ENCODE data around the gene ADAM19. TPM values are rescaled to one million over a fixed set of nuclear protein-coding genes. Genes with fewer than 3 reads are reported as not detected.

Gene ADAM19
- total and polyA plus RNA-seq, 9 donors, result 11.0 to 27.7 (median 20.3) TPM

DNA sequence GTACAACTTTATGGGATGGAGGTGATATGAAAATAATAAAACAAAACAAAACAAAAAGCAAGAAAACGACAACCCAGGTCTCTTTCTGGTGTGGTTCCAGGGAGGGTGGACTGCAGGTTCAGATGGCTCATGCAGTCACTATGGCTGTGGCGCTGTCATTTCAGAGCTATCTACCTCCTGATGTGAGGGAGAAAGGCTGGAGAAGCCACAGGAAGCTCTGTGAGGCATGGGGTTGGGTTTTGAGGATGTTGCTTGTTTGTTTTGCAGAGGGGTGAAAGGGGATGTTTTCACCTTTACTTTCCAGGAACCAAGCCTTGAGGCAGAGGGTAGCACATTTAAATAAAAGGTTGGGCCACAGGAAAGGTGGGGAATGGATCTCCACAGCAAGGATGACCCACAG, 96.8 kb downstream of the ADAM19 start:
- no CpG with 5 or more reads among the region's 2 CpGs for WGBS (ENCODE audit: insufficient coverage)

DNA sequence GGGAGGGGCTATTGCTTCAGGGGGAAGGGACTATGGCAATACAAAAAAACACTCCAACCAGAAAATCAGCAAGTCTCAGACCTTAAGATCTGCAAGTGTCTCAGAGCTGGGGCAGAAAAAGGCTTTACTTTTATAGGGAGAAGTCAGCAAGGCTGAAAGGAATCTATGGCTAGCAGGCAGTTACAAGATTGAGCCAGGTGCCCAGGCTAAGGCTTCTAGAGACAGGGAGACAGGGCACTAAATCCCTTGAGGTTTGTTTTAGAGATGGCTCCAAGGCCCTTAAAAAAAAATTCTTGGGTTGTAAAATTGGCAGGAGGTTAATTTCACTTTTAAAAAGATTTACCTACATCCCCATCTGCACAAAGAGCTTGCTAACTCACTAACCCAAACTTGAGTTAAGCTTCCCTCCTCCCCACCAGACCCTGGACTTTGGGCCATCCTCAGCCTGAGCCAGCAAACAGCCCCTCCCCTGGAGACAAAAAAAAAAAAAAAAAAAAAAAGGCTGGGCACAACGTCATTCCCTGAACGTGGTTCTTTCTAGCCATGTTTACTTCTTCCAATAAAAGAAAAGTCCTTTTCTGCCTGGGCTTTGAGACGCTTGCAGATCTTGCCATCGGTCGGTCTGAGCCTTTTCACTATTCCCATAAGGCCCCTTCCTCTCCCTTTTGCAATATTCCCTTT, 97.6 kb downstream of the ADAM19 start:
- Histone ChIP-seq H3K36me3 (ENCODE audit: control insufficient read depth, insufficient read depth, low read length) (peaks cover 32% of the 10 kb centered on the region), H3K4me3 (ENCODE audit: low read length) (no peak overlapping the region), H3K4me1 (ENCODE audit: control insufficient read depth, insufficient read depth, low read length) (peaks cover 7% of the 10 kb centered on the region), H3K27ac (ENCODE audit: low read length) (no peak overlapping the region), H3K9me3 (replicated peaks; ENCODE audit: control insufficient read depth, low read depth, low read length) (no peaks in the 10 kb centered on the region), H3K27me3 (ENCODE audit: control insufficient read depth, insufficient read depth, low read length) (no peaks in the 10 kb centered on the region)
- whole genome bisulfite sequencing (ENCODE audit: insufficient coverage), result 23% methylated on average over 5 of the region's 5 CpGs
- no peak for DNase-seq

More for the DNA sequence above, 96.8 kb downstream of the ADAM19 start:
- no peak for DNase-seq
- Histone ChIP-seq H3K4me1 (ENCODE audit: control insufficient read depth, insufficient read depth, low read length) (peaks cover 5% of the 10 kb centered on the region), H3K27me3 (ENCODE audit: control insufficient read depth, insufficient read depth, low read length) (no peaks in the 10 kb centered on the region), H3K36me3 (ENCODE audit: control insufficient read depth, insufficient read depth, low read length) (peaks cover 34% of the 10 kb centered on the region), H3K9me3 (replicated peaks; ENCODE audit: control insufficient read depth, low read depth, low read length) (no peaks in the 10 kb centered on the region), H3K4me3 (ENCODE audit: low read length) (no peak overlapping the region), H3K27ac (ENCODE audit: low read length) (no peak overlapping the region)

DNA sequence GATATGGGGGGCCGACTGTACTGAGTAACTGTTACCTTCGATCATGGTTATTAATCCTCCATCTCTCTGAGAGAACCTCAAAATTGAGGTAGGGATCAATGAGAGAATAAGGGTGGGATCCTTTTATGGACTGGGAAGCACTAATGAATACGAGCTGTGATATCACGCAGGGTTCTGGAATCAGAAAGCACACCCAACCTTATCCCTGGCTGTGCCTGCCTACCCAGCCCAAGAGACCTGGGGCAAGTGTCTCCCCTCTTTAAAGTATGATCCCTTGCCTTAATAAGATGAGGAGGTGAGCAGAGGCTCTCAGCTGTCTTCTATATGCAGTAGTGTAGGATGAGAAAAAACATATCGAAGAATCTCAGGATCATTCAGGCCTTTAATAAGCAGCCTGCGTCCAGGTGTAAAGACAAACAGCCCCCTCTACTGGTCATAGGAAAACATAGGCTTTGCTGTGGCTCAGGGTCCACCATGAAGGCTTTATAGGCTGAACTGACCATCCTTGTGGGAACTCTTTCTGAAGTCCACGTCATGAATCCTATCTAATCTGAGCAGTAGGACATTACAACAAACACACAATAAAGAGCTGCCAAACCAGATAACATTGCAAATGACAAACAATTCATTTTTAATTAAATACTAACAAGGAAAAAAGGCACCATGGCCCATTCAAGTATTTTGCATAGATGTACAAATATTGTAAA, 98.7 kb downstream of the ADAM19 start:
- no peaks in the 10 kb centered on the region for H3K27me3 ChIP-seq (ENCODE audit: control insufficient read depth, insufficient read depth, low read length)
- WGBS (ENCODE audit: insufficient coverage), result 11% methylated on average over 2 of the region's 7 CpGs
- DNase-seq, result peak; percentile 79
- H3K36me3 ChIP-seq (ENCODE audit: control insufficient read depth, insufficient read depth, low read length), result peaks cover 34% of the 10 kb centered on the region
- no peaks in the 10 kb centered on the region for H3K9me3 ChIP-seq (replicated peaks; ENCODE audit: control insufficient read depth, low read depth, low read length)
- peaks cover 7% of the 10 kb centered on the region for H3K4me1 ChIP-seq (ENCODE audit: control insufficient read depth, insufficient read depth, low read length)
- H3K4me3 ChIP-seq (ENCODE audit: low read length), result no peak overlapping the region
- no peak overlapping the region for H3K27ac ChIP-seq (ENCODE audit: low read length)

DNA sequence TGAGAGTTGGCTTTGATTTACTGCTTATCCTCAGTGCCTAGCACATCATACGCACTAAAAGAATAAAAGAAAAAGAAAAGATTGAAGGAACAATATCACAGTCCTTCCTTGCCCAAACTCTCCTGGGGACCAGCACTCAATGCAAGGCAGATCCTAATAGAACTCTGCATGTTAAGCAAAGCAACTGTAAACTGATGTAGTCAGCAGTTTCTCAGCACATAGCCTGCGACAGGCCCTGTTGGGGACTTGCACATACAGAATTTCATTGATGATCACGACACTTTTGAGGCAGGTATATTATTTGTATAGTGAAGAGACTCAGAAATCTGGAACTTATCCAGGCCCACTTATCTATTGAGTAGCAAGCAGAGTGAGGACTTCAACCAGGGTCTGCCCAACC, 100.1 kb downstream of the ADAM19 start:
- DNase-seq, result no peak
- Histone ChIP-seq H3K27me3 (ENCODE audit: control insufficient read depth, insufficient read depth, low read length) (no peaks in the 10 kb centered on the region), H3K36me3 (ENCODE audit: control insufficient read depth, insufficient read depth, low read length) (peaks cover 20% of the 10 kb centered on the region), H3K27ac (ENCODE audit: low read length) (no peak overlapping the region), H3K4me1 (ENCODE audit: control insufficient read depth, insufficient read depth, low read length) (peaks cover 11% of the 10 kb centered on the region), H3K9me3 (replicated peaks; ENCODE audit: control insufficient read depth, low read depth, low read length) (no peaks in the 10 kb centered on the region), H3K4me3 (ENCODE audit: low read length) (no peak overlapping the region)
- WGBS (ENCODE audit: insufficient coverage), result 89% methylated on average over 1 of the region's 3 CpGs

DNA sequence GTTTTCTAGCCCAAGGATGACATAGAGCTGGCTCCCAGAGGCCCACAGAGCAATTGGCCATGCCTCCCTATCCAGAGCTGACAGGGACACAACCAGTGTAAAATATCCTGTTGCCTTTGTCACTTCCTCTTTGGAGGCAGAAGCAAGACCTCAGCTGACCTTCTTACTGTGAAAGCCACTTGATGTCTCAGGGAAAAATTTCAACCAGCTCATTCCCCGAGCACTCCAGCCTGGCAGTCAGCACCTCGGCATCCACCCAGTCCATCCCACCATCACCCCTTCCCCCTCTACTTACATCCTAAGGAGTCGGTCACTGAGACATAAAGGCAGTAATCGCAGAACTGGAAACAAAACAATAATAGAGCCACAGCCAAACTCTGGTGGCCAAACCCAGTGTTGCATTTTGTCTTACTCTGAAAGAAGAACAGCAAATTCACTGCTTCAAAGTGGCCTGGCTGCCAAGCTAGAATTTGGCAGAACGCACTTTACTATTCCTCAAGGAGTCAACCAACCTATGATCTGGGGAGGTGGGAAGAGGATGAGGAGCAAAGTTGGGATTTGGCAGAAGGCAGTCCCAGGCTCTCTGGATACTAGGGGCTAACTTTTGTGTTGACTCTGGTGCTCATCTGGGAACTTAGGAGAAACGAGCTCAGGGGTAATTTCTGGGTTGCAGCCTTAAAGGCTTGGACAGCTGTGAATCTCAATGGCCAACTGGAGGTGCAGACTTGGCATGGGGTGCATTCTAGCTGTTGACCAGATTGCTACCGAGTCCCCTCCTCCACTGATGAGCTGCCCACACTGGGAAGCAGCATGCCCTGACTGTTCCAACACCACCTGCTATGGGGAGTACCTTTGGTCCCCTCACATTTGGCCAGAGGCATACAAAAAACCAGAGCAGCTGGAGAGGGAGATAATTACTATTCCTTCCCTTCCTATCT, 101.9 kb downstream of the ADAM19 start:
- 42% methylated on average over 5 of the region's 7 CpGs for WGBS (ENCODE audit: insufficient coverage)
- H3K27ac ChIP-seq (ENCODE audit: low read length), result no peak overlapping the region
- H3K4me1 ChIP-seq (ENCODE audit: control insufficient read depth, insufficient read depth, low read length), result peaks cover 14% of the 10 kb centered on the region
- no peaks in the 10 kb centered on the region for H3K9me3 ChIP-seq (replicated peaks; ENCODE audit: control insufficient read depth, low read depth, low read length)
- H3K4me3 ChIP-seq (ENCODE audit: low read length), result no peak overlapping the region
- H3K36me3 ChIP-seq (ENCODE audit: control insufficient read depth, insufficient read depth, low read length), result peaks cover 7% of the 10 kb centered on the region
- H3K27me3 ChIP-seq (ENCODE audit: control insufficient read depth, insufficient read depth, low read length), result no peaks in the 10 kb centered on the region
- DNase-seq, result peak; percentile 62

DNA sequence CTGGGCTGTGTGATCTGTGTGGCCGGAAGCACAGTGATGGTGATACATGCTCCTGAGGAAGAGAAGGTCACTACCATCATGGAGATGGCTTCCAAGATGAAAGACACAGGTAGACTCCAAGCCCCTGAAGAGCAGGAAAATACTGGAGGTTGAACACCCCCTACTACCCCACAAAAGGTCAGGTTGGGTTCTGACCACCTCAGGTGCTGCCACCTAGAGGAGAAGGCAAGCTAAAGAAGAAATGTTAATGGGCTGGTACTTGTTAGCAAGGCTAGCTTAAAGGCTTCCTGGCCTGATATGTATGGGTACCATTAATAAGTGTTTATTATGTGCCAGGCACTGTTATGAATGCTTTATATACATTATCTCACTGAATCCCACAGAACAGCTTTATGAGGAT, 103.9 kb downstream of the ADAM19 start:
- no peak for DNase-seq

DNA sequence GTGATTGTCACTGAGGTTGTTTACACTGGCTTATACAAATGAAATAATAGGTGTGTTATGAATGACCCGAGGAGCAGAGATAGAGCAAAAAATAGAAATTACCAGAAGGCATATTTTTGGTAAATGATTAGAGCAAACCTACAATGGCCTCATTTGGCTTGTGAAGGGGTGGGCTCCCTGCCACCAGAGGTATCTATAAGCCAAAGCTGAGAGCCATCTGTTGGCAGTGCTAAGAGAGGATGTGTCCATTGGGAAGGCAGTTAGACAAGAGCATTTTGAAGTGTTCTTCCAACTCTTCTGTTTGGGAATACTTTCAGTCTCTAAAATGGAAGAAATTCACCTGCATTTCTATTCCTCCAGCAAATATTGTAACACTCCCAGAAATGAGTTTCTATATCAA, 104.9 kb downstream of the ADAM19 start:
- DNase-seq, result no peak
- H3K4me1 ChIP-seq (ENCODE audit: control insufficient read depth, insufficient read depth, low read length), result peaks cover 14% of the 10 kb centered on the region
- WGBS (ENCODE audit: insufficient coverage), result no CpG with 5 or more reads among the region's 1 CpG
- H3K4me3 ChIP-seq (ENCODE audit: low read length), result no peak overlapping the region
- H3K9me3 ChIP-seq (replicated peaks; ENCODE audit: control insufficient read depth, low read depth, low read length), result no peaks in the 10 kb centered on the region
- no peak overlapping the region for H3K27ac ChIP-seq (ENCODE audit: low read length)
- no peaks in the 10 kb centered on the region for H3K27me3 ChIP-seq (ENCODE audit: control insufficient read depth, insufficient read depth, low read length)
- H3K36me3 ChIP-seq (ENCODE audit: control insufficient read depth, insufficient read depth, low read length), result peaks cover 2% of the 10 kb centered on the region

More for the DNA sequence above, 103.9 kb downstream of the ADAM19 start:
- Histone ChIP-seq H3K4me1 (ENCODE audit: control insufficient read depth, insufficient read depth, low read length) (peaks cover 14% of the 10 kb centered on the region), H3K36me3 (ENCODE audit: control insufficient read depth, insufficient read depth, low read length) (peaks cover 4% of the 10 kb centered on the region), H3K27me3 (ENCODE audit: control insufficient read depth, insufficient read depth, low read length) (no peaks in the 10 kb centered on the region), H3K27ac (ENCODE audit: low read length) (no peak overlapping the region), H3K4me3 (ENCODE audit: low read length) (no peak overlapping the region), H3K9me3 (replicated peaks; ENCODE audit: control insufficient read depth, low read depth, low read length) (no peaks in the 10 kb centered on the region)
- no CpG with 5 or more reads among the region's 1 CpG for whole genome bisulfite sequencing (ENCODE audit: insufficient coverage)

DNA sequence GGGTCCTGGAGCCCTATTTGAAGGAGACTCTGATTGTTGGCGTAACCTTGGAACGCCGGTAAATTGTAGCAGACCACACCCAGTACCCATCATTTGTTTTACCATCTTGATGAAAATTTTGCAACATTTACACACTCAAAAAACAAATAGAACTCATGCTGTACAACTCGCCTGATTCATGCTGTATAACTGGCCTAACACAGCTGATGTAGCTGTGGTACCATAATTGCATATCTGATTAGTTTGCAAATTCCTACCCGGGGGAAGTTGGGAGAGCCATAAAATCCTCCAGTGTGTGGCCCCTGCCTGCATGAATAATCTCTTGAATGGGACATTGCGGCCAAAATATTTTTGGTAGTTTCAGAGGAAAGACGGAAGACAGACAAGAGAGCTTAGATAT, 105.9 kb downstream of the ADAM19 start:
- Histone ChIP-seq H3K27me3 (ENCODE audit: control insufficient read depth, insufficient read depth, low read length) (no peaks in the 10 kb centered on the region), H3K4me3 (ENCODE audit: low read length) (no peak overlapping the region), H3K4me1 (ENCODE audit: control insufficient read depth, insufficient read depth, low read length) (peaks cover 14% of the 10 kb centered on the region), H3K36me3 (ENCODE audit: control insufficient read depth, insufficient read depth, low read length) (peaks cover 2% of the 10 kb centered on the region), H3K9me3 (replicated peaks; ENCODE audit: control insufficient read depth, low read depth, low read length) (no peaks in the 10 kb centered on the region), H3K27ac (ENCODE audit: low read length) (no peak overlapping the region)
- DNase-seq, result no peak
- WGBS (ENCODE audit: insufficient coverage), result 20% methylated on average over 1 of the region's 7 CpGs

DNA sequence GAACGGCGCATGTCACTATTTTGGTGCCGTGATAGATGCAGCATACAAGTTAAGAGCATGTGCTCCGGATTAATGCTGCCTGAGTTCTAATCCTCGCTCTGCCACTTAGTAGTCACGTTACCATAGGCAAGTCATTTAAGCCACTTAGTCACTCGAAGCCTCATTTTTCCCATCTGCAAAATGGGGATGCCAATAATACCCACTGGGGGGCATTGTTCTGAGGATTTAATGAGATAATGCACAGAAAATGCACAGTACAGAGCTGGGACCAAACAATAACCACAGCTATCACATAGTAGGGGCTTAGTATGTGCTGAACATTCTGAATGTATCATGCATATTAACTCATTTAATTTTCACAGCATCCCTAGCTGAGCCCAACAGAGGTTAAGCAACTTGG, 106.5 kb downstream of the ADAM19 start:
- H3K4me1 ChIP-seq (ENCODE audit: control insufficient read depth, insufficient read depth, low read length), result peaks cover 12% of the 10 kb centered on the region
- H3K27me3 ChIP-seq (ENCODE audit: control insufficient read depth, insufficient read depth, low read length), result no peaks in the 10 kb centered on the region
- no peak overlapping the region for H3K4me3 ChIP-seq (ENCODE audit: low read length)
- peaks cover 2% of the 10 kb centered on the region for H3K36me3 ChIP-seq (ENCODE audit: control insufficient read depth, insufficient read depth, low read length)
- no peaks in the 10 kb centered on the region for H3K9me3 ChIP-seq (replicated peaks; ENCODE audit: control insufficient read depth, low read depth, low read length)
- DNase-seq, result no peak
- WGBS (ENCODE audit: insufficient coverage), result 85% methylated on average over 5 of the region's 7 CpGs
- H3K27ac ChIP-seq (ENCODE audit: low read length), result no peak overlapping the region
